Activated naive CD8-positive, alpha-beta T cell treated with anti-CD3 and anti-CD28 coated beads, Interleukin-2, amount 10 ng/mL, durations not matched to agents 7 days and 5 days (primary cell): ENCODE results near the gene TRIM44. TPM values are rescaled to one million over a fixed set of nuclear protein-coding genes. Genes with fewer than 3 reads are reported as not detected.

ENCODE experiments used
- ATAC-seq: fragments of 150-1000 bp; cut with Tn5 transposase; one replicate; pipeline ENCODE4 v1.10.0; 2021; ENCODE audit warnings: low read depth, moderate library complexity
- POLR2A ChIA-PET: fragments of 350-600 bp; sonication (Branson Sonifier 250); formaldehyde crosslinking; loops from one replicate; lab custom pipeline; 2021; ENCODE audit warnings: antibody characterized with exemption; lab: Charles Lee
- DNase-seq: peaks from one replicate; pipeline ENCODE4 v3.0.0; 2021
- H3K27ac Mint-ChIP-seq: one replicate; pipeline ENCODE4 v1.8.0; 2022; ENCODE audit warnings: mild to moderate bottlenecking, mixed read lengths
- H3K27me3 Mint-ChIP-seq: one replicate; pipeline ENCODE4 v1.8.0; 2022; ENCODE audit warnings: mild to moderate bottlenecking, moderate library complexity, mixed read lengths
- H3K36me3 Mint-ChIP-seq: one replicate; pipeline ENCODE4 v1.8.0; 2021; ENCODE audit warnings: mild to moderate bottlenecking, mixed read lengths
- H3K4me1 Mint-ChIP-seq: one replicate; pipeline ENCODE4 v1.8.0; 2021; ENCODE audit warnings: mixed read lengths
- H3K4me3 Mint-ChIP-seq: one replicate; pipeline ENCODE4 v1.8.0; 2022; ENCODE audit warnings: mild to moderate bottlenecking, moderate library complexity, mixed read lengths
- H3K9me3 Mint-ChIP-seq: one replicate; pipeline ENCODE4 v1.8.0; 2021; ENCODE audit warnings: mixed read lengths
- total RNA-seq, 2 experiments: library from RNA; stranded (reverse); gene quantifications; one replicate each; pipeline ENCODE4 v1.2.3, GENCODE V29; 2021

The TRIM44 gene
- total RNA-seq, 2 experiments from 2014 or later: 51.4 to 52.4 TPM

- DNase-seq (no peak), ATAC-seq (no peak)
- peaks cover 26% of the 10 kb centered on the region for H3K36me3 Mint-ChIP-seq
- H3K4me3 Mint-ChIP-seq: no peak overlapping the region
- H3K27me3 Mint-ChIP-seq: no peaks in the 10 kb centered on the region
- no peak overlapping the region for H3K27ac Mint-ChIP-seq
- peaks cover 8% of the 10 kb centered on the region for H3K4me1 Mint-ChIP-seq
- POLR2A ChIA-PET: no interaction called here
- peaks cover 7% of the 10 kb centered on the region for H3K9me3 Mint-ChIP-seq
Observed at GRCh38 chr11:35721651-35722282, 59.2 kb downstream of the TRIM44 start.

- H3K4me3 Mint-ChIP-seq: no peak overlapping the region
- POLR2A ChIA-PET: no interaction called here
- H3K27me3 Mint-ChIP-seq: no peaks in the 10 kb centered on the region
- H3K9me3 Mint-ChIP-seq: peaks cover 7% of the 10 kb centered on the region
- ATAC-seq (no peak), DNase-seq (no peak)
- peaks cover 8% of the 10 kb centered on the region for H3K4me1 Mint-ChIP-seq
- peaks cover 31% of the 10 kb centered on the region for H3K36me3 Mint-ChIP-seq
- no peak overlapping the region for H3K27ac Mint-ChIP-seq
Observed at GRCh38 chr11:35722641-35723040, 60.1 kb downstream of the TRIM44 start.

GRCh38 chr11:35723493-35723892 lies 60.9 kb downstream of the TRIM44 start:
- POLR2A ChIA-PET: no interaction called here
- Mint-ChIP-seq H3K4me3 (no peak overlapping the region), H3K9me3 (peaks cover 7% of the 10 kb centered on the region), H3K36me3 (peaks cover 32% of the 10 kb centered on the region), H3K4me1 (peaks cover 8% of the 10 kb centered on the region), H3K27me3 (no peaks in the 10 kb centered on the region), H3K27ac (no peak overlapping the region)
- DNase-seq (no peak), ATAC-seq (no peak)

GRCh38 chr11:35723913-35724312 lies 61.3 kb downstream of the TRIM44 start:
- ATAC-seq: no peak
- Mint-ChIP-seq H3K27ac (no peak overlapping the region), H3K4me3 (no peak overlapping the region), H3K36me3 (peaks cover 35% of the 10 kb centered on the region), H3K9me3 (peaks cover 7% of the 10 kb centered on the region), H3K27me3 (no peaks in the 10 kb centered on the region), H3K4me1 (peaks cover 8% of the 10 kb centered on the region)
- POLR2A ChIA-PET: no interaction called here
- DNase-seq: no peak

- Mint-ChIP-seq H3K4me1 (peaks cover 8% of the 10 kb centered on the region), H3K9me3 (peaks cover 11% of the 10 kb centered on the region)
- no peak for ATAC-seq
Observed at GRCh38 chr11:35725885-35726284, 63.3 kb downstream of the TRIM44 start.

GRCh38 chr11:35727140-35727539 lies 64.6 kb downstream of the TRIM44 start:
- Mint-ChIP-seq H3K4me1 (peaks cover 1% of the 10 kb centered on the region), H3K36me3 (peaks cover 46% of the 10 kb centered on the region), H3K27ac (no peak overlapping the region), H3K27me3 (no peaks in the 10 kb centered on the region), H3K9me3 (peaks cover 12% of the 10 kb centered on the region), H3K4me3 (no peak overlapping the region)
- ATAC-seq: no peak
- DNase-seq: no peak
- POLR2A ChIA-PET: no interaction called here

More at GRCh38 chr11:35725885-35726284, 63.3 kb downstream of the TRIM44 start:
- Mint-ChIP-seq H3K27me3 (no peaks in the 10 kb centered on the region), H3K36me3 (peaks cover 44% of the 10 kb centered on the region), H3K27ac (no peak overlapping the region), H3K4me3 (no peak overlapping the region)
- POLR2A ChIA-PET: no interaction called here
- DNase-seq: no peak

GRCh38 chr11:35730254-35730653 lies 67.7 kb downstream of the TRIM44 start:
- no peak for ATAC-seq

GRCh38 chr11:35734669-35735410 lies 72.3 kb downstream of the TRIM44 start:
- DNase-seq: no peak
- peaks cover 5% of the 10 kb centered on the region for H3K4me1 Mint-ChIP-seq
- peaks cover 52% of the 10 kb centered on the region for H3K36me3 Mint-ChIP-seq
- no peaks in the 10 kb centered on the region for H3K27me3 Mint-ChIP-seq
- ATAC-seq: no peak
- H3K9me3 Mint-ChIP-seq: peaks cover 20% of the 10 kb centered on the region
- H3K27ac Mint-ChIP-seq: no peak overlapping the region
- POLR2A ChIA-PET: no interaction called here
- no peak overlapping the region for H3K4me3 Mint-ChIP-seq

More at GRCh38 chr11:35730254-35730653, 67.7 kb downstream of the TRIM44 start:
- Mint-ChIP-seq H3K36me3 (peaks cover 62% of the 10 kb centered on the region), H3K27me3 (no peaks in the 10 kb centered on the region), H3K4me3 (no peak overlapping the region), H3K27ac (no peak overlapping the region), H3K4me1 (peaks cover 2% of the 10 kb centered on the region), H3K9me3 (peaks cover 20% of the 10 kb centered on the region)
- POLR2A ChIA-PET: no interaction called here
- DNase-seq: no peak

GRCh38 chr11:35735411-35735810 lies 72.8 kb downstream of the TRIM44 start:
- H3K36me3 Mint-ChIP-seq: peaks cover 47% of the 10 kb centered on the region
- no peak overlapping the region for H3K4me3 Mint-ChIP-seq
- H3K27ac Mint-ChIP-seq: no peak overlapping the region
- no peak for DNase-seq
- peaks cover 9% of the 10 kb centered on the region for H3K4me1 Mint-ChIP-seq
- ATAC-seq: no peak
- peaks cover 17% of the 10 kb centered on the region for H3K9me3 Mint-ChIP-seq
- POLR2A ChIA-PET: no interaction called here
- H3K27me3 Mint-ChIP-seq: no peaks in the 10 kb centered on the region

GRCh38 chr11:35735903-35736302 lies 73.3 kb downstream of the TRIM44 start:
- ATAC-seq: no peak
- H3K36me3 Mint-ChIP-seq: peaks cover 48% of the 10 kb centered on the region

GRCh38 chr11:35736952-35737351 lies 74.4 kb downstream of the TRIM44 start:
- Mint-ChIP-seq H3K27ac (no peak overlapping the region), H3K9me3 (peaks cover 14% of the 10 kb centered on the region), H3K27me3 (no peaks in the 10 kb centered on the region), H3K4me3 (no peak overlapping the region), H3K36me3 (peaks cover 48% of the 10 kb centered on the region), H3K4me1 (peaks cover 16% of the 10 kb centered on the region)
- POLR2A ChIA-PET: no interaction called here
- DNase-seq: no peak
- no peak for ATAC-seq

More at GRCh38 chr11:35735903-35736302, 73.3 kb downstream of the TRIM44 start:
- Mint-ChIP-seq H3K27me3 (no peaks in the 10 kb centered on the region), H3K4me3 (no peak overlapping the region), H3K4me1 (peaks cover 11% of the 10 kb centered on the region), H3K9me3 (peaks cover 16% of the 10 kb centered on the region), H3K27ac (no peak overlapping the region)
- no peak for DNase-seq
- POLR2A ChIA-PET: no interaction called here

GRCh38 chr11:35740061-35740799 lies 77.7 kb downstream of the TRIM44 start:
- Mint-ChIP-seq H3K9me3 (peaks cover 6% of the 10 kb centered on the region), H3K4me1 (peaks cover 14% of the 10 kb centered on the region), H3K4me3 (no peak overlapping the region), H3K27ac (no peak overlapping the region), H3K27me3 (no peaks in the 10 kb centered on the region), H3K36me3 (peaks cover 33% of the 10 kb centered on the region)
- no peak for ATAC-seq
- POLR2A ChIA-PET: no interaction called here
- DNase-seq: no peak

- POLR2A ChIA-PET: no interaction called here
- H3K4me3 Mint-ChIP-seq: no peak overlapping the region
- no peaks in the 10 kb centered on the region for H3K27me3 Mint-ChIP-seq
- peaks cover 2% of the 10 kb centered on the region for H3K9me3 Mint-ChIP-seq
- H3K27ac Mint-ChIP-seq: no peak overlapping the region
- H3K4me1 Mint-ChIP-seq: peaks cover 11% of the 10 kb centered on the region
- ATAC-seq (no peak), DNase-seq (no peak)
- peaks cover 20% of the 10 kb centered on the region for H3K36me3 Mint-ChIP-seq
Observed at GRCh38 chr11:35742707-35743454, 80.3 kb downstream of the TRIM44 start.
